Neuronal stem cell (in vitro differentiated cells): ENCODE results near the gene GJA10.

ENCODE experiments used
- DNase-seq: peaks from one replicate; pipeline ENCODE4 v3.0.0-alpha.2; 2013; ENCODE audit warnings: low spot score
- H2AFZ ChIP-seq: one replicate; pipeline ENCODE4 v1.6.1; 2013; ENCODE audit warnings: mild to moderate bottlenecking, low read length, inconsistent platforms
- H2AK5ac ChIP-seq: 2 replicates; pipeline ENCODE4 v1.6.1; 2013; ENCODE audit warnings: low read depth, mild to moderate bottlenecking, inconsistent platforms, low read length, moderate library complexity, mixed read lengths
- H2BK120ac ChIP-seq: 2 replicates; pipeline ENCODE4 v1.6.1; 2013; ENCODE audit warnings: low read depth, mild to moderate bottlenecking, inconsistent platforms, low read length, moderate library complexity, mixed read lengths
- H2BK12ac ChIP-seq: one replicate; pipeline ENCODE4 v1.6.1; 2013; ENCODE audit warnings: low read length, inconsistent platforms
- H2BK15ac ChIP-seq: 2 replicates; pipeline ENCODE4 v1.6.1; 2013; ENCODE audit warnings: mild to moderate bottlenecking, low read length, inconsistent platforms, mixed read lengths
- H2BK5ac ChIP-seq: one replicate; pipeline ENCODE4 v1.6.1; 2013; ENCODE audit warnings: inconsistent platforms, mild to moderate bottlenecking, low read length, moderate library complexity
- H3K14ac ChIP-seq: one replicate; pipeline ENCODE4 v1.6.1; 2013; ENCODE audit warnings: low read length, inconsistent platforms
- H3K18ac ChIP-seq: 2 replicates; pipeline ENCODE4 v1.6.1; 2013; ENCODE audit warnings: low read length, inconsistent platforms
- H3K23ac ChIP-seq: 2 replicates; pipeline ENCODE4 v1.6.1; 2013; ENCODE audit warnings: low read depth, mild to moderate bottlenecking, mixed read lengths, low read length, inconsistent platforms; ENCODE audit not compliant: poor library complexity
- H3K27ac ChIP-seq: replicated peaks from 3 replicates; pipeline ENCODE4 v1.5.1; 2013; ENCODE audit warnings: low read length, inconsistent platforms
- H3K27me3 ChIP-seq, 3 experiments: 2 replicates each; pipeline ENCODE4 v1.6.1; 2013; ENCODE audit warnings: low read length in 3 of 3, mild to moderate bottlenecking in 2 of 3, inconsistent platforms in 1 of 3, low read depth in 1 of 3, mixed read lengths in 1 of 3, moderate library complexity in 1 of 3; ENCODE audit not compliant: control insufficient read depth in 3 of 3, insufficient read depth in 3 of 3
- H3K36me3 ChIP-seq, 2 donors: replicated peaks in 1 of 2; 2 replicates each; pipeline ENCODE4 v1.6.1; 2013; ENCODE audit warnings: low read length in 2 of 2; ENCODE audit not compliant: control insufficient read depth in 2 of 2, insufficient read depth in 2 of 2
- H3K4ac ChIP-seq: 2 replicates; pipeline ENCODE4 v1.6.1; 2013; ENCODE audit warnings: inconsistent platforms, mild to moderate bottlenecking, low read length, moderate library complexity
- H3K4me1 ChIP-seq, 2 donors: 1 replicate in 1 of 2; 2 replicates in 1 of 2; pipeline ENCODE4 v1.6.1; 2013; ENCODE audit warnings: low read length in 2 of 2, low read depth in 1 of 2; ENCODE audit not compliant: control insufficient read depth in 2 of 2, insufficient read depth in 1 of 2
- H3K4me2 ChIP-seq: one replicate; pipeline ENCODE4 v1.6.1; 2013; ENCODE audit warnings: mild to moderate bottlenecking, low read length, inconsistent platforms; ENCODE audit not compliant: insufficient read depth, poor library complexity, severe bottlenecking
- H3K4me3 ChIP-seq, 2 donors: 2 replicates each; pipeline ENCODE4 v1.5.1; 2013; ENCODE audit warnings: low read length in 2 of 2, mild to moderate bottlenecking in 2 of 2, inconsistent platforms in 1 of 2, moderate library complexity in 1 of 2
- H3K79me1 ChIP-seq: one replicate; pipeline ENCODE4 v1.6.1; 2013; ENCODE audit warnings: low read depth, mild to moderate bottlenecking, inconsistent platforms, low read length, moderate library complexity
- H3K9ac ChIP-seq: one replicate; pipeline ENCODE4 v1.6.1; 2013; ENCODE audit warnings: mild to moderate bottlenecking, low read depth, low read length, inconsistent platforms; ENCODE audit not compliant: poor library complexity
- H3K9me3 ChIP-seq, 2 donors: replicated peaks in 1 of 2; 2 replicates each; pipeline versions ENCODE3 to v1.6.1; 2013; ENCODE audit warnings: low read length in 2 of 2, mild to moderate bottlenecking in 2 of 2, inconsistent platforms in 1 of 2, low read depth in 1 of 2, mixed read lengths in 1 of 2, moderate library complexity in 1 of 2; ENCODE audit not compliant: control insufficient read depth in 2 of 2, insufficient read depth in 1 of 2
- H4K8ac ChIP-seq: one replicate; pipeline ENCODE4 v1.6.1; 2013; ENCODE audit warnings: low read depth, mild to moderate bottlenecking, inconsistent platforms, low read length, moderate library complexity
- H4K91ac ChIP-seq: one replicate; pipeline ENCODE4 v1.6.1; 2013; ENCODE audit warnings: low read length, low read depth, mild to moderate bottlenecking, inconsistent platforms; ENCODE audit not compliant: poor library complexity
- WGBS, 2 donors: extraction: QIAGEN DNeasy Blood & Tissue Kit; methylation state at CpG; one replicate each; pipeline ENCODE4 v1.1.7; 2013; ENCODE audit warnings: missing lambda C conversion rate in 2 of 2, mixed read lengths in 1 of 2; ENCODE audit not compliant: insufficient read length in 2 of 2, insufficient replicate concordance in 1 of 2; ENCODE audit errors: extremely low coverage in 2 of 2; 5-methylcytosine and 5-hydroxymethylcytosine counted together

GJA10 gene

DNA sequence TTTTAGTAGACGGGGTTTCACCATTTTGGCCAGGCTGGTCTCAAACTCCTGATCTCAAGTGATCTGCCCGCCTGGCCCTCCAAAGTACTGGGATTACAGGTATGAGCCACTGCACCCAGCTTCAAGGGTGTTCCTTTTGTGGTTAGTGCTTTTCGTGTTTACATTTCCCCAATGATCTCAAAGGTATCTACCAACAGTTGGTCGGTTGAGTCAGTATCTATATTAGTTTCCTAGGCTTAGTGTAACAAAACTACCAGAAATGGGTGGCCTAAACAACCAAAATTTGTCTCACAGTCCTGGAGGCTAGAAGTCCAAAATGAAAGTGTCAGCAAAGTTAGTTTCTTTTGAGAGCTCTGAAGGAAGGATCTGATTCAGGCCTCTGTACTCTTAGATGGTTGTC lies 34.5 kb upstream of the GJA10 start:
- no peak overlapping the region for H2AFZ ChIP-seq
- H3K4me1 ChIP-seq = no peaks in the 10 kb centered on the region
- WGBS, 2 donors = no CpG with 5 or more reads among the region's 4 CpGs
- H4K8ac ChIP-seq = no peak overlapping the region
- no peak overlapping the region for H3K27ac ChIP-seq
- no peaks in the 10 kb centered on the region for H3K27me3 ChIP-seq
- H3K79me1 ChIP-seq = no peaks in the 10 kb centered on the region
- peaks cover 0 to 2% of the 10 kb centered on the region in 2 donors for H3K9me3 ChIP-seq
- H2BK12ac ChIP-seq = no peak overlapping the region
- H2AK5ac ChIP-seq = no peak overlapping the region
- DNase-seq = no peak
- H3K9ac ChIP-seq = no peak overlapping the region
- no peak overlapping the region for H3K4me3 ChIP-seq
- no peak overlapping the region for H4K91ac ChIP-seq
- H3K36me3 ChIP-seq = peaks cover 38 to 93% of the 10 kb centered on the region in 2 donors
- H2BK120ac ChIP-seq = no peak overlapping the region
- H2BK15ac ChIP-seq = no peak overlapping the region
- H3K23ac ChIP-seq = no peak overlapping the region
- no peak overlapping the region for H3K14ac ChIP-seq
- no peak overlapping the region for H2BK5ac ChIP-seq
- no peak overlapping the region for H3K4ac ChIP-seq
- no peak overlapping the region for H3K4me2 ChIP-seq
- no peak overlapping the region for H3K18ac ChIP-seq

DNA sequence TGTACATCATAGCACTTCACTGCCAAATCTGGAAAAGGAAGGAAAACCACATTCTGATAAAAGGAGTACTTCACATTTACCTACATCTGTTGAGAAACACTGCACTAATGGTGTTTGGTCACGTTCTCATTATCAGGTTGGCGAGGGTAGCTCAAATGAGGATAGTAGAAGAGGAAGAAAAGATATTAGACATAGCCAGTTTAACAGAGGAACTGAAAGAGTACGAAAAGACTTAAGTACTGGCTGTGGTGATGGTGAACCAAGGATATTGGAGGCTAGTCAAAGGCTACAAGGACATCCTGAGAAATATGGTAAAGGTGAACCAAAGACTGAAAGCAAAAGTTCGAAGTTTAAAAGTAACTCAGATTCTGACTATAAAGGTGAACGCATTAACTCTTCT lies 32.0 kb upstream of the GJA10 start:
- no peak overlapping the region for H3K4me2 ChIP-seq
- no peak overlapping the region for H3K27ac ChIP-seq
- no peak overlapping the region for H3K14ac ChIP-seq
- peaks cover 39 to 93% of the 10 kb centered on the region in 2 donors for H3K36me3 ChIP-seq
- H4K8ac ChIP-seq = no peak overlapping the region
- H2BK15ac ChIP-seq = no peak overlapping the region
- no peak overlapping the region for H3K4ac ChIP-seq
- no peak overlapping the region for H4K91ac ChIP-seq
- no peak overlapping the region for H3K9ac ChIP-seq
- H3K4me3 ChIP-seq = no peak overlapping the region
- H2AFZ ChIP-seq = no peak overlapping the region
- H3K18ac ChIP-seq = no peak overlapping the region
- no peaks in the 10 kb centered on the region for H3K79me1 ChIP-seq
- H3K27me3 ChIP-seq = no peaks in the 10 kb centered on the region
- H2BK5ac ChIP-seq = no peak overlapping the region
- no peak overlapping the region for H2AK5ac ChIP-seq
- H3K23ac ChIP-seq = no peak overlapping the region
- WGBS, 2 donors = no CpG with 5 or more reads among the region's 5 CpGs
- H3K9me3 ChIP-seq = peaks cover 3 to 4% of the 10 kb centered on the region in 2 donors
- no peak overlapping the region for H2BK12ac ChIP-seq
- H3K4me1 ChIP-seq = no peaks in the 10 kb centered on the region
- DNase-seq = no peak
- no peak overlapping the region for H2BK120ac ChIP-seq

DNA sequence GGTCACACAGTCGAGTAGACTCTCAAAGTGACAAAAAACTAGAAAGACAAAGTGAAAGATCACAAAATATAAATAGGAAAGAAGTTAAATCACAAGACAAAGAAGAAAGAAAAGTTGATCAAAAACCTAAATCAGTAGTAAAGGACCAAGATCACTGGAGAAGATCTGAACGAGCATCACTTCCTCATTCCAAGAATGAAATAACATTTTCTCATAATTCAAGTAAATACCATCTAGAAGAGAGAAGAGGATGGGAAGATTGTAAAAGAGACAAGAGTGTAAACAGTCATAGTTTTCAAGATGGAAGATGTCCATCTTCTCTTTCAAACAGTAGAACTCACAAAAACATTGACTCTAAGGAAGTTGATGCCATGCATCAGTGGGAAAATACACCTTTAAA lies 31.6 kb upstream of the GJA10 start:
- H3K36me3 ChIP-seq = peaks cover 40 to 94% of the 10 kb centered on the region in 2 donors
- no peak overlapping the region for H3K14ac ChIP-seq
- no peak overlapping the region for H3K23ac ChIP-seq
- no peak overlapping the region for H3K4me2 ChIP-seq
- WGBS, 2 donors = no CpG with 5 or more reads among the region's 2 CpGs
- H2BK120ac ChIP-seq = no peak overlapping the region
- no peak overlapping the region for H2BK5ac ChIP-seq
- no peak overlapping the region for H4K8ac ChIP-seq
- no peak for DNase-seq
- no peak overlapping the region for H3K4me3 ChIP-seq
- no peaks in the 10 kb centered on the region for H3K4me1 ChIP-seq
- H3K79me1 ChIP-seq = no peaks in the 10 kb centered on the region
- no peak overlapping the region for H2AFZ ChIP-seq
- no peaks in the 10 kb centered on the region for H3K27me3 ChIP-seq
- no peak overlapping the region for H3K9ac ChIP-seq
- H3K4ac ChIP-seq = no peak overlapping the region
- H2AK5ac ChIP-seq = no peak overlapping the region
- no peak overlapping the region for H2BK15ac ChIP-seq
- no peak overlapping the region for H3K27ac ChIP-seq
- H3K18ac ChIP-seq = no peak overlapping the region
- H2BK12ac ChIP-seq = no peak overlapping the region
- no peak overlapping the region for H4K91ac ChIP-seq
- H3K9me3 ChIP-seq = peaks cover 4 to 6% of the 10 kb centered on the region in 2 donors

DNA sequence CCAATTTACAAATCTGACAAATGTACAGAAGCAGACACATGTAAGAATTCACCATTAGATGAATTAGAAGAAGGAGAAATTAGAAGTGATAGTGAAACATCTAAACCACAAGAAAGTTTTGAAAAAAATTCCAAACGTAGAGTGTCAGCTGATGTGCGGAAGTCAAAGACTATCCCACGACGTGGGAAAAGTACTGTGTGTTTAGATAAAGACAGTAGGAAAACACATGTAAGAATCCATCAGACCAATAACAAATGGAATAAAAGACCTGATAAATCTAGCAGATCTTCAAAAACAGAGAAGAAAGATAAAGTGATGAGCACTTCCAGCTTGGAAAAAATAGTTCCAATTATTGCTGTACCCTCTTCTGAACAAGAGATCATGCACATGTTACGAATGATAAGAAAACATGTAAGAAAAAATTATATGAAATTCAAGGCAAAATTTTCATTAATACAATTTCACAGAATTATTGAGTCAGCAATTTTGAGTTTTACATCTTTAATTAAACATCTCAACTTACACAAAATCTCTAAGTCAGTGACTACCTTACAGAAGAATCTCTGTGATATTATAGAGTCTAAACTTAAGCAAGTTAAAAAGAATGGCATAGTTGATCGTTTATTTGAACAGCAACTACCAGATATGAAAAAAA lies 28.1 kb upstream of the GJA10 start:
- no peak overlapping the region for H3K4me2 ChIP-seq
- H3K4ac ChIP-seq = no peak overlapping the region
- peaks cover 43 to 100% of the 10 kb centered on the region in 2 donors for H3K36me3 ChIP-seq
- H3K4me3 ChIP-seq = no peak overlapping the region
- H2BK5ac ChIP-seq = no peak overlapping the region
- H3K79me1 ChIP-seq = no peaks in the 10 kb centered on the region
- no peaks in the 10 kb centered on the region for H3K4me1 ChIP-seq
- H3K14ac ChIP-seq = no peak overlapping the region
- no CpG with 5 or more reads among the region's 6 CpGs for WGBS, 2 donors
- no peak overlapping the region for H3K23ac ChIP-seq
- H2AK5ac ChIP-seq = no peak overlapping the region
- DNase-seq = no peak
- no peak overlapping the region for H4K91ac ChIP-seq
- no peak overlapping the region for H4K8ac ChIP-seq
- no peaks in the 10 kb centered on the region for H3K27me3 ChIP-seq
- H2BK120ac ChIP-seq = no peak overlapping the region
- no peak overlapping the region for H3K18ac ChIP-seq
- H3K27ac ChIP-seq = no peak overlapping the region
- H2BK12ac ChIP-seq = no peak overlapping the region
- no peak overlapping the region for H3K9ac ChIP-seq
- H2AFZ ChIP-seq = no peak overlapping the region
- H3K9me3 ChIP-seq = peaks cover 4 to 5% of the 10 kb centered on the region in 2 donors
- H2BK15ac ChIP-seq = no peak overlapping the region
